Mesothelial cell of epicardium (in vitro differentiated cells): ENCODE data around the gene POM121. TPM values are rescaled to one million over a fixed set of nuclear protein-coding genes. Genes with fewer than 3 reads are reported as not detected.
"Not testable (repeated sequence)": the region's sequence is repeated elsewhere in the genome, so short reads cannot be mapped to it uniquely, and the experiment has no call there.

Source experiments
- DNase-seq, 2 experiments: peaks; one replicate each; pipeline ENCODE4 v3.0.0; 2021; ENCODE audit warnings: low spot score in 2 of 2; ENCODE audit not compliant: unreplicated experiment in 2 of 2
- H3K27ac Mint-ChIP-seq: 2 replicates; pipeline ENCODE4 v1.8.0; 2021; ENCODE audit warnings: mixed read lengths
- H3K27me3 Mint-ChIP-seq: 2 replicates; pipeline ENCODE4 v1.8.0; 2021; ENCODE audit warnings: low read depth, mixed read lengths
- H3K36me3 Mint-ChIP-seq: 2 replicates; pipeline ENCODE4 v1.8.0; 2021; ENCODE audit warnings: mixed read lengths
- H3K4me1 Mint-ChIP-seq: 2 replicates; pipeline ENCODE4 v1.8.0; 2021; ENCODE audit warnings: mixed read lengths
- H3K4me3 Mint-ChIP-seq: 2 replicates; pipeline ENCODE4 v1.8.0; 2021; ENCODE audit warnings: mild to moderate bottlenecking, moderate library complexity, mixed read lengths
- H3K9me3 Mint-ChIP-seq: 2 replicates; pipeline ENCODE4 v1.8.0; 2021; ENCODE audit warnings: mixed read lengths
- total RNA-seq: library from RNA; stranded (reverse); gene quantifications from 3 replicates; pipeline ENCODE4 v1.2.1, GENCODE V29; 2021
- TF ChIP-seq, protein P1 (sequence below): fragments of 200-600 bp; sonication (generic); IDR thresholded peaks from one replicate; pipeline ENCODE4 v1.5.0; 2021; ENCODE audit warnings: antibody characterized with exemption; ENCODE audit not compliant: unreplicated experiment

The POM121 gene
- total RNA-seq, 1 donor from 2014 or later: 66.8 TPM

DNA sequence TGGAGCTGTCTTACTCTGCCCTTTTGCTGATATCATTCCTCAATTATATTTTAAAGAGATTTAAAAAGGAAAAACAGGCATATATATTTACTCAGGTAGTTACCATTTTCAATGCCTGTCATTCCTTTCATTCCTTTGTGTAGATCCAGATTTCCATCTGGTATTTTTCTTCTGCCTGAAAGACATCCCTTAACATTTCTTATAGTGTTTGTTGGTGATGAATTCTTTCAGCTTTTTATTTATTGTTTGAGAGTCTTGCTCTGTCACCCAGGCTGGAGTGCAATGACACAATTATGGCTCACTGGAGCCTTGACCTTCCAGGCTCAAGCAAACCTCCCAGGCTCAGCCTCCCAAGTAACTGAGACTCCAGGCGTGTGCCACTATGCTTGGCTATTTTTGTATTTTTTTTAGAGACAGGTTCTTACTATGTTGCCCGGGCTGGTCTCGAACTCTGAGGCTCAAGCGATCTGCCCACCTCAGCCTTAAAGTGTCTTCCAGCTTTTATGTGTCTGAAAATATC is 5.6 kb upstream of the POM121 start:
- peaks cover 20% of the 10 kb centered on the region for H3K36me3 Mint-ChIP-seq
- peaks cover 15% of the 10 kb centered on the region for H3K4me1 Mint-ChIP-seq
- DNase-seq: no peak
- no peak overlapping the region for H3K4me3 Mint-ChIP-seq
- peak overlapping the region; percentile 66 for H3K27ac Mint-ChIP-seq
- TF ChIP-seq, protein P1, sequence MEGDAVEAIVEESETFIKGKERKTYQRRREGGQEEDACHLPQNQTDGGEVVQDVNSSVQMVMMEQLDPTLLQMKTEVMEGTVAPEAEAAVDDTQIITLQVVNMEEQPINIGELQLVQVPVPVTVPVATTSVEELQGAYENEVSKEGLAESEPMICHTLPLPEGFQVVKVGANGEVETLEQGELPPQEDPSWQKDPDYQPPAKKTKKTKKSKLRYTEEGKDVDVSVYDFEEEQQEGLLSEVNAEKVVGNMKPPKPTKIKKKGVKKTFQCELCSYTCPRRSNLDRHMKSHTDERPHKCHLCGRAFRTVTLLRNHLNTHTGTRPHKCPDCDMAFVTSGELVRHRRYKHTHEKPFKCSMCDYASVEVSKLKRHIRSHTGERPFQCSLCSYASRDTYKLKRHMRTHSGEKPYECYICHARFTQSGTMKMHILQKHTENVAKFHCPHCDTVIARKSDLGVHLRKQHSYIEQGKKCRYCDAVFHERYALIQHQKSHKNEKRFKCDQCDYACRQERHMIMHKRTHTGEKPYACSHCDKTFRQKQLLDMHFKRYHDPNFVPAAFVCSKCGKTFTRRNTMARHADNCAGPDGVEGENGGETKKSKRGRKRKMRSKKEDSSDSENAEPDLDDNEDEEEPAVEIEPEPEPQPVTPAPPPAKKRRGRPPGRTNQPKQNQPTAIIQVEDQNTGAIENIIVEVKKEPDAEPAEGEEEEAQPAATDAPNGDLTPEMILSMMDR: no peak
- no peaks in the 10 kb centered on the region for H3K27me3 Mint-ChIP-seq
- H3K9me3 Mint-ChIP-seq: no peaks in the 10 kb centered on the region

DNA sequence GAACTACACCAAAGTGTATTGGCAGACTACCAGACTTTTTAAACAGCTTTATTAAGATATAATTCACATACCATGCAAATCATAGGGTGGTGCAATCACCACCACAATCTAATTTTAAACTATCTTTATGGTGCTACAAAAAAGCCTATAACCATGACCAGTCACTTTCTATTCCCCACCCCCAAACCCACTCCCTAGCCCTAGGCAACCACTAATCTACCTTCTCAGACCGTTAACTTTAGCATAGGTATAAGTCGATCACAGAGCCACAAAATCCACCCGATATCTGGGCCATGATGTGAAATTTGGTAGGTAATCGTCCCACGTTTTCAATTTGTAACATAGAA is 536 bp upstream of the POM121 start:
- peaks cover 19% of the 10 kb centered on the region for H3K36me3 Mint-ChIP-seq
- TF ChIP-seq, protein P1: no peak
- H3K4me3 Mint-ChIP-seq: peak overlapping the region; percentile 99
- peak overlapping the region; percentile 100 for H3K27ac Mint-ChIP-seq
- H3K9me3 Mint-ChIP-seq: no peaks in the 10 kb centered on the region
- H3K27me3 Mint-ChIP-seq: no peaks in the 10 kb centered on the region
- DNase-seq: no peak
- peaks cover 28% of the 10 kb centered on the region for H3K4me1 Mint-ChIP-seq

DNA sequence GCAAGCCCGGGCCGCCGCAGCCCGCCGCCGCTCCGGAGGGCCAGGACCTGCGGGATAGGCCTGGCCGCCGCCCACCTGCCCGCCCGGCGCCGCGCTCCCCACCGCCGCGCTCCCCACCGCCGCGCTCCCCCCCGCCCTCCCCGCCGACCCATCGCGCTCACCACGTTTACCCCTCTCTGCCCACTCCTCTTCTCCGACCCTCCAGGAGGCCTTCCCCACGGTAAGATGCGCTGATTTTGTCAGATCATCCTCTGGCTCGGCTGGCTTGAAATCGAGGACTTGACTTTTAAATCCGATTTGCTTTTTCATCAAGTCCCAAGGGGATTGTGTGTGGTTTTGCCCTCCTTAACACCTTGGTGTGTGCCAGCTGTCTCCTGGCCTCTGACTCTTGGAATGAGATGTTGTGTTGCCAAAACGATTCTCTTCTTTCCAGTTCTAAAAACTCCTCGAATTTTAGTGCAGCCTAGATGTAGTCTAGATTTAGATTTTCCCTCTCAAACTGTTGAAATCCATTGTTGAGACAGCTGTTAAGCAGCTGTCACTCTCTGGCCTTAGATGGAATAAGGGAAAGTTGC is 738 bp downstream of the POM121 start:
- peaks cover 20% of the 10 kb centered on the region for H3K4me1 Mint-ChIP-seq
- H3K4me3 Mint-ChIP-seq: peak overlapping the region; percentile 99
- TF ChIP-seq, protein P1: no peak
- H3K36me3 Mint-ChIP-seq: peaks cover 22% of the 10 kb centered on the region
- no peak for DNase-seq
- no peaks in the 10 kb centered on the region for H3K27me3 Mint-ChIP-seq
- H3K27ac Mint-ChIP-seq: peak overlapping the region; percentile 100
- H3K9me3 Mint-ChIP-seq: no peaks in the 10 kb centered on the region

DNA sequence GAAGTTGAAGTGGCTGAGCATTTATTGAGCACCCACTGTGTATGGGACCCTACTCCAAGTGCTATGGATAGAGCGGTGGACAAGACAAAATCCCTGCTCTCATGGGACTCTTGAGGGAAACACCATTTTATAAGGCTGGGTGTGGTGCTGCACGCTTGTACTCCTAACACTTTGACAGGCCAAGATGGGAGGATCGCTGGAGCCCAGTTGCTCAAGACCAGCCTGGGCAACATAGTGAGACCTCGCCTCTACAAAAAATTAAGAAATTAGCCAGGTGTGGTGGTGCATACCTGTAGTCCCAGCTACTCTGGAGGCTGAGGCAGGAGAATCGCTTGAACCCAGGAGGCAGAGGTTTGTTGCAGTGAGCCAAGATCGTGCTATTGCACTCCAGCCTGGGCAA is 2.9 kb downstream of the POM121 start:
- H3K4me3 Mint-ChIP-seq, H3K9me3 Mint-ChIP-seq, DNase-seq, H3K27ac Mint-ChIP-seq, H3K27me3 Mint-ChIP-seq: not testable (repeated sequence)
- peaks cover 20% of the 10 kb centered on the region for H3K4me1 Mint-ChIP-seq
- H3K36me3 Mint-ChIP-seq: peaks cover 24% of the 10 kb centered on the region

DNA sequence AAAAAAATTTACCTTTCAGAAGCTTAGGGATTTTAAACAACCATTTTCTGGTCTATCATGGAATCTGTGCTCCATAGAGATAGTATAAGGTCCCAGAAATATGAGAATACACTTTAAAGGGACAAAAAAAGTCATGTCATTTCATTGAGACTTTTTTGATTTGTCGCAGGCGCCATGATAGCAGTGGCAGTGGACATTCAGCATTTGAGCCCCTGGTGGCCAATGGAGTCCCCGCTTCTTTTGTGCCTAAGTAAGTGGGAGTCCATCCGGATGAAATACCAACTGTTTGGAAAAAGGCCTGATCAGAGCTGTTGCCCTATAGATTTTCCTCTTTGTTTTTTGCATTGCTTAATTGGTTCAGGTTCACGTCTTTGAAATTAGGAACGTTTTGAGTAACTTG is 3.3 kb downstream of the POM121 start:
- H3K27ac Mint-ChIP-seq, H3K9me3 Mint-ChIP-seq, H3K27me3 Mint-ChIP-seq, H3K4me3 Mint-ChIP-seq, DNase-seq: not testable (repeated sequence)
- H3K4me1 Mint-ChIP-seq: peaks cover 18% of the 10 kb centered on the region
- peaks cover 24% of the 10 kb centered on the region for H3K36me3 Mint-ChIP-seq

DNA sequence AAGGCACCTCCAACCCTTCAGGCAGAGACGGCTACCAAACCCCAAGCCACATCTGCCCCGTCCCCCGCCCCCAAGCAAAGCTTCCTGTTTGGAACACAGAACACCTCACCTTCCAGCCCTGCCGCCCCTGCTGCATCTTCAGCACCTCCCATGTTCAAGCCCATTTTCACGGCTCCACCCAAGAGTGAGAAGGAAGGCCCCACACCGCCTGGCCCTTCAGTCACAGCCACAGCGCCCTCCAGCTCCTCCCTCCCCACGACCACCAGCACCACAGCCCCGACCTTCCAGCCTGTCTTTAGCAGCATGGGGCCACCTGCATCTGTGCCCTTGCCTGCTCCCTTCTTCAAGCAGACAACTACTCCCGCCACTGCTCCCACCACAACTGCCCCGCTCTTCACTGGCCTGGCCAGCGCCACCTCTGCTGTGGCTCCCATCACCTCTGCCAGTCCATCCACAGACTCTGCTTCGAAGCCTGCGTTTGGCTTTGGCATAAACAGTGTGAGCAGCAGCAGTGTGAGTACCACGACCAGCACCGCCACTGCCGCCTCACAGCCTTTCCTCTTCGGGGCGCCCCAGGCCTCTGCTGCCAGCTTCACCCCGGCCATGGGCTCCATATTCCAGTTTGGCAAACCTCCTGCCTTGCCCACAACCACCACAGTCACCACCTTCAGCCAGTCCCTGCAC is 17.3 kb downstream of the POM121 start:
- not testable (repeated sequence) for H3K9me3 Mint-ChIP-seq, H3K4me1 Mint-ChIP-seq, H3K27me3 Mint-ChIP-seq, H3K27ac Mint-ChIP-seq, DNase-seq, H3K4me3 Mint-ChIP-seq
- H3K36me3 Mint-ChIP-seq: peaks cover 12% of the 10 kb centered on the region

DNA sequence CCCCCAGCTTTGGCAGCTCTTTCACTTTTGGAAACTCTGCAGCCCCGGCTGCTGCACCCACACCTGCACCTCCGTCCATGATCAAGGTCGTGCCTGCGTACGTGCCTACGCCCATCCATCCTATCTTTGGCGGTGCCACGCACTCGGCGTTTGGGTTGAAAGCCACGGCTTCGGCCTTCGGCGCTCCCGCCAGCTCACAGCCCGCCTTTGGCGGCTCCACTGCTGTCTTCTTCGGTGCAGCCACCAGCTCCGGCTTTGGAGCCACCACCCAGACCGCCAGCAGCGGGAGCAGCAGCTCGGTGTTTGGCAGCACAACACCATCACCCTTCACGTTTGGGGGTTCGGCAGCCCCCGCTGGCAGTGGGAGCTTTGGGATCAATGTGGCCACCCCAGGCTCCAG is 18.1 kb downstream of the POM121 start:
- H3K4me1 Mint-ChIP-seq, H3K27ac Mint-ChIP-seq, DNase-seq, H3K9me3 Mint-ChIP-seq, H3K4me3 Mint-ChIP-seq, H3K27me3 Mint-ChIP-seq: not testable (repeated sequence)
- H3K36me3 Mint-ChIP-seq: peaks cover 12% of the 10 kb centered on the region

DNA sequence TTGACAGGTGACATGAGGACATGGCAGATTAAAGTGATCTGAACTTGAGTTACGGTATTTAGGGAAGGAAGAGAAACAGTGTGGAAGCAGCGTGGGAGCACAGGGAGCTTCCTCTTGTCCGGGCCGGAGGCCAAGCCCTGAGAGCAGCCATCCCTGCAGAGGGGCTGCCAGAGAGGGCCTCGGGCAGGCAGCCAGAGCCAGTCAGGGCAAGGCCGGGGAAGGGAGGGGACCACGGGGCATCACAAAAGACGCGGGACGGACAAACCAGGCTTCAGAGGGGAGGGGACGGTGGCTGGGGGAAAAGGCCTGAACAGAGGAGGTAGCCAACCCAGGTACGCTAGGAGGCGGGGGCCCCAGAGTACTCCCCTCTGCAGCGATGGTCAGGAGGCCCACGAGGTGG is 20.0 kb downstream of the POM121 start:
- not testable (repeated sequence) for H3K4me3 Mint-ChIP-seq, H3K27me3 Mint-ChIP-seq

DNA sequence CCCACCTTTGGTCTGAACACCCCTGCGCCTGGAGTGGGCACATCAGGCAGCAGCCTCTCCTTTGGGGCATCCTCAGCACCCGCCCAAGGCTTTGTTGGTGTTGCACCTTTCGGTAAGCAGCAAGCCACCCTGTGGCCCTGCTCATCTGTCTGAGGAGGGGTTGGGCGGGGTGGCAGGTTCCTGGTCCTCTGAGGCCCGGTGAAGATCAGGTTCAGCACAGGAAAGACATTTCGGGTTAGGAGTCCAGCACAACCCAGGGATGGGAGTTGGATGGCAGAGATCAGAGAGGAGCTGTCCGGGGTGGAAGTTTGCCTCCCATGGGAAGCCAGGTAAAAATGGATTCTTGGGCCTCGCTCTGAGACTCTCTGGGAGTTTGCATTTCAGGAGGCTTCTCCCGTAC is 20.7 kb downstream of the POM121 start:
- H3K9me3 Mint-ChIP-seq, DNase-seq, H3K27ac Mint-ChIP-seq, H3K4me1 Mint-ChIP-seq, H3K36me3 Mint-ChIP-seq, H3K27me3 Mint-ChIP-seq, H3K4me3 Mint-ChIP-seq: not testable (repeated sequence)

More for the DNA sequence above, 20.0 kb downstream of the POM121 start:
- H3K4me1 Mint-ChIP-seq, H3K27ac Mint-ChIP-seq, H3K36me3 Mint-ChIP-seq, DNase-seq, H3K9me3 Mint-ChIP-seq: not testable (repeated sequence)

DNA sequence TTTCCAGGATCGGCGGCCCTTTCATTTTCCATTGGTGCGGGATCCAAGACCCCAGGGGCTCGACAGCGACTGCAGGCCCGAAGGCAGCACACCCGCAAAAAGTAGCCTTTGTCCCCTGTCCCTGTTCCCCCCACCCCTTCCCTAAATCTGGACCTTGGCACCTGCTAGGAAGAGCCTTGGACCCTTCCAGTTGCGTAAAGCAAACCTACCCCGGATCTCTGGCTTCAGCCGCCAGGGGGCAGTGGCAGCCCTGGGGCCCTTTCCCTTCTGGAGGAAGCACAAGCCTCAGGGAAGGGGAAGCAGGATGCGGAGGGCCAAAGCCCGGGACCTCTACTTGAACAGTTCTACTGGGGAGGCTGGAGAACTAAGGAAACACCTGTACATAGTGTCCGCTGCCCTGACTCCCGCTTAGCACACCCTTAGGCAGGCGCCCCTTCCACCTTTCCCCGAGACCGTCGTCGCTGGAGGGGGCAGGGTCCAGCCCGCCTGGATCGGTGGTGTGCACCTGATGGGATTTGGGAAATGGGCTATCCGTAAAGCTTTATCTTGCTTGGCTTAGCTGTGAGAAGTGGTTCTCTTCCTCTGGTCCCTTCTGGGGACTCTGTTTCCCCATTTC is 21.3 kb downstream of the POM121 start:
- not testable (repeated sequence) for DNase-seq, H3K27me3 Mint-ChIP-seq, H3K9me3 Mint-ChIP-seq, H3K36me3 Mint-ChIP-seq, H3K27ac Mint-ChIP-seq, H3K4me3 Mint-ChIP-seq, H3K4me1 Mint-ChIP-seq

DNA sequence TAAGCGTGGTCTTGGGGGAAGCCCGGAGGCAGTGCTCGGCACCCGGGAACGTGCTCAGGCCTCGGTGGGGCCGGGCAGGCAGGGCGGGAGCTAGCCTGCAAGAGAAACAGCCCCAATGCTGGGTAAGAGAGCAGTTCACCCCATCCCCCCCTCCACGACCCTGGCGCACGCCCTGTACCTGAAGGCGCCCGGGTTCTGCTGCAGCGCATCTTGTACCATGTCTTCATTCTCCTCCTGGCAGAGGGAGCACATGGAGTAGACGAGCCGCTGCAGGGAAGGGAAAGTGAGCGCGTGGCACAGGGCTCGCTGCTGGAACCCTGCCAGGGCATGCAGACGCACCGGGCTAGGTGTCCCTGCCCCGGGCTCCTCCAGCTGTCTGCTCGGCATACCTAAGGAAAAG is 23.8 kb downstream of the POM121 start:
- not testable (repeated sequence) for H3K27ac Mint-ChIP-seq, H3K4me1 Mint-ChIP-seq, H3K27me3 Mint-ChIP-seq, DNase-seq, H3K9me3 Mint-ChIP-seq, H3K36me3 Mint-ChIP-seq, H3K4me3 Mint-ChIP-seq
